IPS-18c (cell line): ENCODE data around the gene PTPN14.
"Not testable (repeated sequence)": the region's sequence is repeated elsewhere in the genome, so short reads cannot be mapped to it uniquely, and the experiment has no call there.

ENCODE experiments used
- H3K4me3 ChIP-seq: 2 replicates; pipeline ENCODE4 v1.7.0; 2013; ENCODE audit warnings: low read depth, mild to moderate bottlenecking, low read length, moderate library complexity; ENCODE audit not compliant: insufficient read depth
- H3K9me3 ChIP-seq: one replicate; pipeline ENCODE4 v1.6.1; 2013; ENCODE audit warnings: mild to moderate bottlenecking, low read length, moderate library complexity; ENCODE audit not compliant: control insufficient read depth, insufficient read depth

The PTPN14 gene

GRCh38 chr1:214523124-214523824 is 28.1 kb downstream of the PTPN14 start:
- Histone ChIP-seq H3K4me3 (no peak overlapping the region), H3K9me3 (no peaks in the 10 kb centered on the region)

GRCh38 chr1:214521458-214521857 is 29.9 kb downstream of the PTPN14 start:
- not testable (repeated sequence) for H3K9me3 ChIP-seq, H3K4me3 ChIP-seq

- no peaks in the 10 kb centered on the region for H3K9me3 ChIP-seq
- no peak overlapping the region for H3K4me3 ChIP-seq
Observed at GRCh38 chr1:214520544-214521165, 30.7 kb downstream of the PTPN14 start.

- no peaks in the 10 kb centered on the region for H3K9me3 ChIP-seq
- H3K4me3 ChIP-seq, result no peak overlapping the region
Observed at GRCh38 chr1:214518361-214518760, 33.0 kb downstream of the PTPN14 start.

GRCh38 chr1:214516434-214517326 is 34.7 kb downstream of the PTPN14 start:
- H3K4me3 ChIP-seq, result no peak overlapping the region
- no peaks in the 10 kb centered on the region for H3K9me3 ChIP-seq

- H3K9me3 ChIP-seq, result no peaks in the 10 kb centered on the region
- H3K4me3 ChIP-seq, result no peak overlapping the region
Observed at GRCh38 chr1:214515544-214516433, 35.6 kb downstream of the PTPN14 start.

GRCh38 chr1:214514819-214515383 is 36.5 kb downstream of the PTPN14 start:
- peak overlapping the region; percentile 12; the same call in 1 of the 2 replicates for H3K4me3 ChIP-seq

GRCh38 chr1:214514032-214514818 is 37.2 kb downstream of the PTPN14 start:
- peak overlapping the region; percentile 12; the same call in 1 of the 2 replicates for H3K4me3 ChIP-seq
- H3K9me3 ChIP-seq, result peaks cover 4% of the 10 kb centered on the region

More at GRCh38 chr1:214514819-214515383, 36.5 kb downstream of the PTPN14 start:
- peaks cover 3% of the 10 kb centered on the region for H3K9me3 ChIP-seq

- Histone ChIP-seq H3K9me3 (peaks cover 4% of the 10 kb centered on the region), H3K4me3 (no peak overlapping the region)
Observed at GRCh38 chr1:214513394-214513793, 38.0 kb downstream of the PTPN14 start.

- peaks cover 4% of the 10 kb centered on the region for H3K9me3 ChIP-seq
- H3K4me3 ChIP-seq, result no peak overlapping the region
Observed at GRCh38 chr1:214511639-214511998, 39.8 kb downstream of the PTPN14 start.

- H3K4me3 ChIP-seq, result no peak overlapping the region
- peaks cover 4% of the 10 kb centered on the region for H3K9me3 ChIP-seq
Observed at GRCh38 chr1:214510914-214511638, 40.3 kb downstream of the PTPN14 start.

GRCh38 chr1:214510477-214510876 is 40.9 kb downstream of the PTPN14 start:
- peaks cover 4% of the 10 kb centered on the region for H3K9me3 ChIP-seq
- no peak overlapping the region for H3K4me3 ChIP-seq

GRCh38 chr1:214509622-214510021 is 41.8 kb downstream of the PTPN14 start:
- not testable (repeated sequence) for H3K4me3 ChIP-seq, H3K9me3 ChIP-seq

- Histone ChIP-seq H3K9me3 (peaks cover 4% of the 10 kb centered on the region), H3K4me3 (no peak overlapping the region)
Observed at GRCh38 chr1:214506972-214507431, 44.4 kb downstream of the PTPN14 start.

- H3K9me3 ChIP-seq, result peaks cover 3% of the 10 kb centered on the region
- H3K4me3 ChIP-seq, result no peak overlapping the region
Observed at GRCh38 chr1:214505134-214505533, 46.3 kb downstream of the PTPN14 start.
